T-helper 1 cell treated with Interleukin-12 subunit alpha and Interleukin-12 subunit beta and Interleukin-4 antibody, amounts not matched to agents 30 μg/mL and 1 μg/mL, for 36 hours (primary cell): ENCODE data around the gene CBX2.

Source experiments
- H3K27ac Mint-ChIP-seq: one replicate; pipeline ENCODE4 v1.8.0; 2021; ENCODE audit warnings: mild to moderate bottlenecking, mixed read lengths
- H3K27me3 Mint-ChIP-seq: one replicate; pipeline ENCODE4 v1.8.0; 2021; ENCODE audit warnings: low read depth, mixed read lengths
- H3K36me3 Mint-ChIP-seq: one replicate; pipeline ENCODE4 v1.8.0; 2021; ENCODE audit warnings: low read depth, mixed read lengths
- H3K4me1 Mint-ChIP-seq: one replicate; pipeline ENCODE4 v1.8.0; 2021; ENCODE audit warnings: low read depth, mixed read lengths
- H3K4me3 Mint-ChIP-seq: one replicate; pipeline ENCODE4 v1.8.0; 2021; ENCODE audit warnings: mild to moderate bottlenecking, moderate library complexity, mixed read lengths
- H3K9me3 Mint-ChIP-seq: one replicate; pipeline ENCODE4 v1.8.0; 2021; ENCODE audit warnings: mixed read lengths

Gene CBX2

DNA sequence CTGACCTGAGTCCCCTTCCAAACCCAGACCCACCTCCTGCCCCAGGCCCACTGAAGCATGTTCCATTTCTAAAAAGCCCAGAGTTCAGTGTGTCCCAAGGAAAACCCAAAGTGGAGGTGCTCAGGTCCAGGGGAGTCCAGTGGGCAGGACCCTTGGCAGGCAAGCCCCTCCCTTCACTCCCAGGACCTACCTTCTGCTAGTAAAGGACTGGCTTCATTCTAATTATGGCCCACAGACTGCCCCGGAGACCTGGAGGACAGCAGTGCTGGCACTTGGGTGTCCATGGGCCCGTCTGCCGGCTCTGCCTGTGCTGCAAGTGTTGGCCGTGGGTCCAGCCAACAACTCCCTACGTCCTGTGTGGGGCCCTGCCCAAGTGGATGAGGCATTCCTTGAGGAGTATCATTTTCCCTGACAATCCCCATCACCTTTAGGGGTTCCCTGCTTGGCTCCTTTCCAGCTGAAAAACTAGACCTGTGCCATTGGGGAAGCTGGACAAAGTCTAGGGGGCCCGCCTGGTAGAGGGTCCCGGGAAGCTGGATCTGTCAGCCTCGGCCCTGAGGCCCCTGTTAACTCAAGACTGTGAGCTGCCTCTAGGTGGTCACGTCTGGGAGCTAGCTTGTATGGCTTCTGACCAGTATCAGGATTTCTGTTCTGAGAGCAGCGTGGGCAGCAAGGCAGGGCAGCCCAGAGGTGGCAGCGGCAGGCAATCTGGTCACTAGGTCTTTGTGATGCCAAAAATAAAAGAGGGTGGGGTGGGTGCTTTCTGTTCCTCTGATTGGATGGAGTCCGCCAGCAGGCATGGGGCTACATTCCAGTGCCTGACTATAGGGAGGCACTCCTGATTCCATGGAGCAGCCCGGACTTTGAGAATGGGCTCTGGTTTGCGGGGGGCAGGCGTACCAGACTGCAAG, 8.2 kb downstream of the CBX2 start:
- peaks cover 2% of the 10 kb centered on the region for H3K4me1 Mint-ChIP-seq
- no peak overlapping the region for H3K4me3 Mint-ChIP-seq
- H3K9me3 Mint-ChIP-seq: no peaks in the 10 kb centered on the region
- peaks cover 44% of the 10 kb centered on the region for H3K27me3 Mint-ChIP-seq
- no peak overlapping the region for H3K27ac Mint-ChIP-seq
- no peaks in the 10 kb centered on the region for H3K36me3 Mint-ChIP-seq

DNA sequence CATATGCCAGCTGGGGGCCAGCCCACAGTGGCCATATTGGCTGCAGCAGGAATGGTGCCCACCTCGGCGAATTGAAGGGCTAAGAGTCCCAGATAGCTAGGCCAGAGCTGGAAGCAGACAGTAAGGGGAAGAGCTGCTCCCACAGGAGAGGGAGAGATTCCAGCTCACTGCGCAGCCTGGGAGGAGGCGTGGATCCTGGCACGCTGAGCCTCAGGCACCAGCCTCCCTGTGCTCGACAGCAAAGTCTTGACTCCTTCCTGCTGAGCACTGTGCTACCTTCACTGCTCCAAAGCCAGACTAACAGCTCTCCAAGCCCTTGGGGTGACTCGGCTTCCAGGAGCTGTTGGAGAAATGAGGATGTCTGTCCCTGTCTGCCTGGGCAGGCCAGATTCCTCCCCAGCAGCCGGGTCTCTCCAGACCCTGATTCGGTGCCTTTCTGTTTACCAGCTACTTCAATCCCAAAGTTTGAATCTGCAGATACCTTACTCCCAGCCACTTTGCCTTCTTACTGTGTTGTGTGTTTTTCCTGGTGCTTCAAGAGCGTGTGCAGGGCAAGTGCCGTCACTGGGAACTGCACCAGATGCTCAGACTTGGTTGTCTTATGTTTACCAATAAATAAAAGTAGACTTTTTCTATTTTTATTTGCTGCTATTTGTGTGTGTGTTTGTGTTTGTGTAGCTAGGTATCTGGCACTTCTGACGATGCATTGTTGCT, 9.1 kb downstream of the CBX2 start:
- H3K36me3 Mint-ChIP-seq: no peaks in the 10 kb centered on the region
- H3K9me3 Mint-ChIP-seq: no peaks in the 10 kb centered on the region
- H3K4me3 Mint-ChIP-seq: no peak overlapping the region
- no peaks in the 10 kb centered on the region for H3K4me1 Mint-ChIP-seq
- peaks cover 47% of the 10 kb centered on the region for H3K27me3 Mint-ChIP-seq
- no peak overlapping the region for H3K27ac Mint-ChIP-seq

- no peaks in the 10 kb centered on the region for H3K9me3 Mint-ChIP-seq
- peaks cover 53% of the 10 kb centered on the region for H3K27me3 Mint-ChIP-seq
- no peak overlapping the region for H3K27ac Mint-ChIP-seq
- no peak overlapping the region for H3K4me3 Mint-ChIP-seq
- H3K36me3 Mint-ChIP-seq: no peaks in the 10 kb centered on the region
- H3K4me1 Mint-ChIP-seq: no peaks in the 10 kb centered on the region
Measured at GRCh38 chr17:79788455-79788854, 10.5 kb downstream of the CBX2 start.

GRCh38 chr17:79788989-79789942, 11.3 kb downstream of the CBX2 start:
- Mint-ChIP-seq H3K4me1 (no peaks in the 10 kb centered on the region), H3K27ac (no peak overlapping the region), H3K27me3 (peaks cover 57% of the 10 kb centered on the region), H3K9me3 (no peaks in the 10 kb centered on the region), H3K4me3 (no peak overlapping the region), H3K36me3 (peaks cover 3% of the 10 kb centered on the region)

GRCh38 chr17:79789943-79790804, 12.2 kb downstream of the CBX2 start:
- Mint-ChIP-seq H3K4me3 (no peak overlapping the region), H3K4me1 (no peaks in the 10 kb centered on the region), H3K36me3 (peaks cover 3% of the 10 kb centered on the region), H3K27ac (no peak overlapping the region), H3K9me3 (no peaks in the 10 kb centered on the region), H3K27me3 (peaks cover 57% of the 10 kb centered on the region)

DNA sequence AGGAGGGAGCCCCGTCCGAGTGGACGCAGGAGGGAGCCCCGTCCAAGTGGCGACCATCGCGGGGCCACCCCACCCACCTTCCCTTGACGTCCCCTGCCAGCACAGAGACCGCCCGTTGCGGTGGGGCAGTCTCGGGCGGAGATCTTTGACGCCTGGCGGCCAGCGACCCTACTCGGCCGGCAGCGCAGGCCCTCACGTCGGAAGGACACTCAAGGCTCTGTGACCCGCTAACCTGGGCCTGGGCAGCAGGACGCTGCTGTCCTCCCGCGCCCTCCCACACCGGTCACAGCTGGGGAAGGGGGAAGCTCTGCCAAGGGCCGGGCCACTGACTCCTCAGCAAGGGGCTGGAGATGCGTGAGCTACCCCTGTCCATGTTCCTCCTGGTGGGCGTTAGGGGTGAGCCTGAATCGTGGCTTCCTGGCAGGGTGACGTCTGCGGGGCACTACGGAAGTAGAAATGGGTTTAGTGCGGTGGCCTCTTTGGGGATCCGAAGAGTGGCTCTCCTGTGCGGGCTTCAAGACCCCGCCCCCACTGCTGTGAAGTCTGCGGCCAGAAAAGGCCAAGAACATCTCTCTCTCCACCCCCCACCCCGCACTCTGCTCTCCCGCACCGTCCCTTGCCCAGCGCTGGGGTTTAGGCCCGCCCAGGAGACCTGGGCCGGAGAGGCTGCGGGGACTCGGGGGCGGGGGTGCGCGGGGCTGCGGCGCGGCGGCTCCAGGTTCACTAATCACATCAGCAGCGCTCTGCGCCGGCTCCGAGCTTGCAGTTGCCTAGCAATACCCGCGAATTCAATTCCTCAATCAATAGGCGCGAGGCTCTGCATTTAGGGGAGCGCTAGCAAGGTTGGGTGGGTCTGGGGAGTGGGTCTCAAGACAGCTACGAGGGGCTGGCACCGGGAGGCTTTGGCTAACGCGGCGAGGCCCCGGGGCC, 13.1 kb downstream of the CBX2 start:
- Mint-ChIP-seq H3K27ac (no peak overlapping the region), H3K4me3 (no peak overlapping the region), H3K4me1 (peaks cover 4% of the 10 kb centered on the region), H3K9me3 (no peaks in the 10 kb centered on the region), H3K36me3 (peaks cover 7% of the 10 kb centered on the region), H3K27me3 (peaks cover 57% of the 10 kb centered on the region)

DNA sequence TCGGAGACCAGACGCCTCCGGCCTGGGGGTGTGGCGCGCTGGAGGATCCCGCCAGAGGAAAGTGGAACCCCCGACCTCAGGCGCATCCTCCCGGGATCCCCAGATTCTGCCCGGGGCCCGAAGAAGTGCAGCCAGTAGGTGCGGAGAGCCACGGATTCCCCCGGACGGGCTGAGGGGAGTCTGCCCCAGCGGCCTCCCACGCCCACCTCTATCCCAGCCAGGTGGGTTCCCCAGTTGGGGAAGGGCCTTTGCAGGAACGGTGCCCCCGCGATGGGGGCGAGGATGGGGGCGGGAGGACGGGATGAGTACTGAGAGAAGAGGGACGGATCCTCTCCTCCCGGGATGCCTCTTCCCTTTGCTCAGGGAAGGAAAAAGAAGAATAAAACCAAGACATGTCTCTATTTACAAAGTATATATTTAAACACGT, 13.8 kb downstream of the CBX2 start:
- Mint-ChIP-seq H3K36me3 (peaks cover 7% of the 10 kb centered on the region), H3K4me3 (no peak overlapping the region), H3K4me1 (peaks cover 8% of the 10 kb centered on the region), H3K27me3 (peaks cover 52% of the 10 kb centered on the region), H3K9me3 (no peaks in the 10 kb centered on the region), H3K27ac (no peak overlapping the region)

GRCh38 chr17:79792341-79792871, 14.5 kb downstream of the CBX2 start:
- Mint-ChIP-seq H3K36me3 (peaks cover 8% of the 10 kb centered on the region), H3K27me3 (peaks cover 45% of the 10 kb centered on the region), H3K9me3 (no peaks in the 10 kb centered on the region), H3K27ac (no peak overlapping the region), H3K4me1 (peaks cover 8% of the 10 kb centered on the region), H3K4me3 (no peak overlapping the region)

- Mint-ChIP-seq H3K4me1 (peaks cover 8% of the 10 kb centered on the region), H3K36me3 (peaks cover 8% of the 10 kb centered on the region), H3K27ac (no peak overlapping the region), H3K4me3 (no peak overlapping the region), H3K9me3 (no peaks in the 10 kb centered on the region), H3K27me3 (peaks cover 37% of the 10 kb centered on the region)
Measured at GRCh38 chr17:79792984-79793923, 15.3 kb downstream of the CBX2 start.

- Mint-ChIP-seq H3K27ac (no peak overlapping the region), H3K4me3 (no peak overlapping the region), H3K36me3 (peaks cover 8% of the 10 kb centered on the region), H3K9me3 (no peaks in the 10 kb centered on the region), H3K4me1 (peaks cover 10% of the 10 kb centered on the region), H3K27me3 (peaks cover 37% of the 10 kb centered on the region)
Measured at GRCh38 chr17:79793924-79794304, 16.0 kb downstream of the CBX2 start.

DNA sequence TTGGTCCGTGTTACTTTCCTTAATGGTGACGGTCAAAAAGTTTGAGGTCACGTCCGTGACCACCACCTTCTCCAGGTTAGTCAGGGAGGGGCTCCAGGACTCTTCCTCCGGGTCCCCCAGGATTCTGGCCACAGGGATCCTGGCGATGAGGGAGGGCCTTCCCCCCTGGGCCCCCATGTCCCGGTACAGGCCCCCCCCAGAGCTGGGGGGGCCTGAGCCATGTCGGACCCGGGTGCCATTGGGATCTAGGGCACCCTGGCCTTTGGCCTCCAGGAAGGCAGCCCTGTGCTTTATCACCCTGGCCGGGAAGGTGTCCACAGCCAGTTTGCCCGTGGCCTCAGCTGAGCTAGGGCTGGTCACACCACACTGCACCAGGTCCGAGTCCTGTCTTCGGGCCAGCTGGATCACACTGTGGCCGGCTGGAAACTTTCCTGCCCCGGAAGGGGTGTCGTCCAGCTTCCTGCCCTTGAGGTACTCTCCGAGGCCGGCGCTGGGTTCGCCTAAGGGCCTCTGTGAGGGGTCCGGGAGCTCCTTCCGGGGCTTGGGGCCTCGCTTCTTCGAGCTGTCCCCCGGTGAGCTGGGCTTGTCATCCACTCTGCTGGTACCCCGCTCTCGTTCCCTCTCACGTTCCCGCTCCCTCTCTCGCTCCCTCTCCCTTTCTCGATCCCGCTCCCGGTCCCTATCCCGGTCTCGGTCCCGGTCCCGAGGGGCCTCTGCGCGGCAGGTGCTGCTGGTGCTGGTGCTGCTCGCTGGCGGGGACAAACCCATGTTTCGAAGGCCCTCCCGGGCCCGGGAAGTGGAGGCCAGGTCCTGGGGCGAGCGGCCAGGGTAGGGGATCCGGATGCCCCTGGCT, 16.9 kb downstream of the CBX2 start:
- peaks cover 16% of the 10 kb centered on the region for H3K4me1 Mint-ChIP-seq

More for the DNA sequence above, 16.9 kb downstream of the CBX2 start:
- no peaks in the 10 kb centered on the region for H3K9me3 Mint-ChIP-seq
- no peak overlapping the region for H3K4me3 Mint-ChIP-seq
- H3K27me3 Mint-ChIP-seq: peaks cover 41% of the 10 kb centered on the region
- peaks cover 11% of the 10 kb centered on the region for H3K36me3 Mint-ChIP-seq
- no peak overlapping the region for H3K27ac Mint-ChIP-seq
